HCT116 (cell line): ENCODE results near the gene RBM43. TPM values are rescaled to one million over a fixed set of nuclear protein-coding genes. Genes with fewer than 3 reads are reported as not detected.

Experiments
- ATAC-seq: fragments of 200-7000 bp; cut with Tn5 transposase; 2 replicates; pipeline ENCODE4 v1.9.1; 2020; ENCODE audit warnings: mild to moderate bottlenecking, moderate library complexity
- BruUV-seq: library from RNA; stranded (reverse); fragments of 400-500 nt; replicated peaks from 2 replicates; lab custom pipeline; 2021; lab: Mats Ljungman, UMichigan
- CTCF ChIA-PET: fragments of 300-600 bp; sonication (Branson Sonifier 250); formaldehyde crosslinking; loops from one replicate; lab custom pipeline; 2021; ENCODE audit warnings: antibody characterized with exemption; lab: Charles Lee
- POLR2A ChIA-PET: fragments of 300-600, 350-600 bp; sonication (Branson Sonifier 250); formaldehyde crosslinking; loops from one replicate; lab custom pipeline; 2021; ENCODE audit warnings: antibody characterized with exemption; lab: Charles Lee
- RAD21 ChIA-PET, 2 experiments: fragments of 300-600 bp; sonication (Branson Sonifier 250); formaldehyde crosslinking; loops; one replicate each; lab custom pipeline; 2023; ENCODE audit warnings: low total read pairs in 2 of 2; ENCODE audit not compliant: uncharacterized antibody in 2 of 2, unreplicated experiment in 2 of 2, low non-redundant PET in 1 of 2; lab: Charles Lee
- DNase-seq: peaks from one replicate; pipeline ENCODE4 v3.0.0-alpha.2; 2010; ENCODE audit warnings: low read depth, low spot score
- H2AFZ ChIP-seq: fragments of 200-600 bp; shearing (Covaris generic), sonication (generic); 2 replicates; pipeline ENCODE4 v1.6.1; 2017; ENCODE audit warnings: low read depth, mixed run types, mixed read lengths, antibody characterized with exemption, low read length; ENCODE audit not compliant: poor library complexity, severe bottlenecking
- H3K27ac ChIP-seq: 2 replicates; pipeline ENCODE4 v1.5.1; 2012; ENCODE audit warnings: low read depth, low read length
- H3K27me3 ChIP-seq: fragments of 200-600 bp; sonication (generic); 2 replicates; pipeline ENCODE4 v1.6.1; 2016; ENCODE audit warnings: mixed run types, low read length, mixed read lengths; ENCODE audit not compliant: insufficient read depth
- H3K36me3 ChIP-seq, 2 experiments: fragments of 200-500 bp in 1 of 2; fragments of 200-600 bp in 1 of 2; sonication (Bioruptor generic) in 1 of 2; sonication (generic) in 1 of 2; 2 replicates each; pipeline versions ENCODE4 v1.5.1 to v1.6.1; 2014 to 2016; ENCODE audit warnings: low read length in 2 of 2, inconsistent platforms in 1 of 2, mixed read lengths in 1 of 2, mixed run types in 1 of 2; ENCODE audit not compliant: insufficient read depth in 2 of 2, control insufficient read depth in 1 of 2
- H3K4me1 ChIP-seq, 2 experiments: fragments of 200-600 bp in 1 of 2; sonication (generic) in 1 of 2; 2 replicates each; pipeline versions ENCODE4 v1.5.1 to v1.6.1; 2012 to 2017; ENCODE audit warnings: low read length in 2 of 2, inconsistent platforms in 1 of 2, mild to moderate bottlenecking in 1 of 2, mixed read lengths in 1 of 2, mixed run types in 1 of 2, moderate library complexity in 1 of 2; ENCODE audit not compliant: insufficient read depth in 2 of 2, control insufficient read depth in 1 of 2
- H3K4me2 ChIP-seq: fragments of 200-600 bp; sonication (generic); 2 replicates; pipeline ENCODE4 v1.6.1; 2017; ENCODE audit warnings: mixed run types, low read length, mixed read lengths
- H3K4me3 ChIP-seq, 2 experiments: fragments of 200-600 bp in 1 of 2; sonication (generic) in 1 of 2; replicated peaks in 1 of 2; 2 replicates each; pipeline ENCODE4 v1.5.1; 2011 to 2016; ENCODE audit warnings: low read length in 2 of 2, control low read depth in 1 of 2, low read depth in 1 of 2, mild to moderate bottlenecking in 1 of 2, mixed read lengths in 1 of 2, mixed run types in 1 of 2
- H3K79me2 ChIP-seq: fragments of 200-600 bp; sonication (generic); 2 replicates; pipeline ENCODE4 v1.6.1; 2017; ENCODE audit warnings: mild to moderate bottlenecking, mixed run types, low read length, moderate library complexity, mixed read lengths; ENCODE audit not compliant: insufficient read depth
- H3K9ac ChIP-seq: fragments of 200-600 bp; sonication (generic); 2 replicates; pipeline ENCODE4 v1.6.1; 2016; ENCODE audit warnings: low read length, mixed read lengths
- H3K9me2 ChIP-seq: fragments of 200-600 bp; sonication (generic), shearing (Covaris generic); 2 replicates; pipeline ENCODE4 v1.6.1; 2017; ENCODE audit warnings: mixed run types, mild to moderate bottlenecking, moderate library complexity; ENCODE audit not compliant: insufficient read depth
- H3K9me3 ChIP-seq, 2 experiments: fragments of 200-500 bp in 1 of 2; fragments of 200-600 bp in 1 of 2; sonication (Bioruptor generic) in 1 of 2; sonication (generic) in 1 of 2; 2 replicates each; pipeline ENCODE4 v1.6.1; 2014 to 2017; ENCODE audit warnings: low read length in 2 of 2, mixed read lengths in 2 of 2, inconsistent platforms in 1 of 2, low read depth in 1 of 2, mild to moderate bottlenecking in 1 of 2, mixed run types in 1 of 2, moderate library complexity in 1 of 2; ENCODE audit not compliant: control insufficient read depth in 1 of 2, insufficient read depth in 1 of 2
- H4K20me1 ChIP-seq: fragments of 200-600 bp; sonication (generic), shearing (Covaris generic); 2 replicates; pipeline ENCODE4 v1.6.1; 2017; ENCODE audit warnings: mixed run types, mild to moderate bottlenecking, moderate library complexity; ENCODE audit not compliant: insufficient read depth
- ATF3 ChIP-seq: IDR thresholded peaks from 2 replicates; pipeline ENCODE4 v1.6.1; 2012
- CBX3 ChIP-seq: IDR thresholded peaks from 2 replicates; pipeline ENCODE4 v1.6.1; 2012; ENCODE audit warnings: low read depth
- CEBPB ChIP-seq: IDR thresholded peaks from 2 replicates; pipeline ENCODE4 v1.6.1; 2012; ENCODE audit warnings: low read depth
- EGR1 ChIP-seq: IDR thresholded peaks from 2 replicates; pipeline ENCODE4 v1.6.1; 2012; ENCODE audit warnings: low read depth
- EZH2 ChIP-seq: fragments of 200-600 bp; sonication (generic); IDR thresholded peaks from 2 replicates; pipeline ENCODE4 v1.6.1; 2017; ENCODE audit warnings: antibody characterized with exemption, mixed run types
- EZH2phosphoT487 ChIP-seq: fragments of 200-600 bp; IDR thresholded peaks from 2 replicates; pipeline ENCODE4 v1.6.1; 2018; ENCODE audit warnings: antibody characterized with exemption, borderline replicate concordance
- FOSL1 ChIP-seq: IDR thresholded peaks from 2 replicates; pipeline ENCODE4 v1.6.1; 2012; ENCODE audit warnings: low read depth
- POLR2A ChIP-seq: IDR thresholded peaks from 2 replicates; pipeline ENCODE4 v1.7.0; 2011; ENCODE audit warnings: borderline replicate concordance; ENCODE audit not compliant: insufficient read depth, insufficient read length; ENCODE audit errors: extremely low read depth
- POLR2AphosphoS5 ChIP-seq: IDR thresholded peaks from 2 replicates; pipeline ENCODE4 v1.6.1; 2011; ENCODE audit warnings: mild to moderate bottlenecking, low read depth, low read length, moderate library complexity
- RAD21 ChIP-seq: IDR thresholded peaks from 2 replicates; pipeline ENCODE4 v1.6.1; 2012; ENCODE audit warnings: low read depth, mild to moderate bottlenecking
- REST ChIP-seq: IDR thresholded peaks from 2 replicates; pipeline ENCODE4 v1.6.1; 2012; ENCODE audit warnings: low read depth
- SIN3A ChIP-seq: IDR thresholded peaks from 2 replicates; pipeline ENCODE4 v1.6.1; 2012; ENCODE audit warnings: low read depth
- SP1 ChIP-seq: IDR thresholded peaks from 2 replicates; pipeline ENCODE4 v1.6.1; 2012; ENCODE audit warnings: low read depth
- SRF ChIP-seq: IDR thresholded peaks from 2 replicates; pipeline ENCODE4 v1.6.1; 2012; ENCODE audit warnings: low read depth
- TCF7L2 ChIP-seq: IDR thresholded peaks from 2 replicates; pipeline ENCODE4 v1.7.0; 2011; ENCODE audit warnings: borderline replicate concordance, inconsistent platforms; ENCODE audit not compliant: insufficient read depth, insufficient read length; ENCODE audit errors: extremely low read depth
- ZFX ChIP-seq: fragments of 450-650 bp; IDR thresholded peaks from 2 replicates; pipeline ENCODE4 v1.6.1; 2017
- ZNF274 ChIP-seq: fragments of 200-500 bp; sonication (Bioruptor generic); IDR thresholded peaks from 2 replicates; pipeline ENCODE4 v1.6.1; 2014; ENCODE audit warnings: mild to moderate bottlenecking, low read depth, low read length, inconsistent platforms
- intact Hi-C: fragments of 100-400 bp; cut with micrococcal nuclease; formaldehyde crosslinking; loops from 2 replicates; pipeline ENCODE4 v1.10.0; 2022
- total RNA-seq: library from RNA; stranded (reverse); gene quantifications from one replicate; pipeline ENCODE4 v1.2.1, GENCODE V29; 2021; ENCODE audit not compliant: unreplicated experiment
- TF ChIP-seq, protein P1 (sequence below): IDR thresholded peaks from 2 replicates; pipeline ENCODE4 v1.6.1; 2011; ENCODE audit warnings: mild to moderate bottlenecking, low read length, moderate library complexity; ENCODE audit not compliant: insufficient replicate concordance; ENCODE audit errors: extremely low read depth

Gene RBM43
- total RNA-seq, 1 experiment from 2014 or later, result 3.3 TPM

DNA sequence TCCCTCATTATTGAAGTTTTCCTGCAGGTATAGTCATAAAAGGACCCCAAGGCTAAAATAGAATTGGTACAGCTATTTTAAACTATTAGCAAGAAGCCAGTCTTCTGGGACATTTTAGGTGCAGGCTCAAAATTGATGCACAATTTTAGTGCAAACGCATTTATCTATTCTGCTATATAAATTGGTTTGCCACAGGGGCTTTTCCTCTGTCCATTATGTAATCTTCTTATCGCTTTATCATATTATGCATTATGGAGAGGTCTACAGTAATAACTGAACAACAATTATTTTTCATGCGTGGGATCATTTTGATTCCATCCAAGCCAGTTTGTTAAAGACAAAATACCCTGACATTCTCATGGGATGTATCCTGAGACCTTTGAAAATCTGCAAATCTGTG, 54.6 kb downstream of the RBM43 start:
- Histone ChIP-seq H3K27ac (no peak overlapping the region), H2AFZ (no peak overlapping the region), H3K4me1 (no peaks in the 10 kb centered on the region), H3K9me3 (no peaks in the 10 kb centered on the region), H3K4me2 (no peak overlapping the region), H4K20me1 (no peaks in the 10 kb centered on the region), H3K27me3 (no peaks in the 10 kb centered on the region), H3K79me2 (no peaks in the 10 kb centered on the region), H3K36me3 (no peaks in the 10 kb centered on the region), H3K9me2 (no peaks in the 10 kb centered on the region), H3K9ac (no peak overlapping the region), H3K4me3 (no peak overlapping the region)
- intact Hi-C loops, result no loop called here
- RAD21 ChIA-PET, result no interaction called here
- no peak for DNase-seq
- no TSS peak for BruUV-seq
- ATAC-seq, result no peak
- CTCF ChIA-PET, result no interaction called here
- POLR2A ChIA-PET, result no interaction called here
- no peak for TF ChIP-seq POLR2AphosphoS5
- no peak for TF ChIP-seq ATF3
- no peak for TF ChIP-seq SRF
- no peak for TF ChIP-seq CBX3
- no peak for TF ChIP-seq EZH2
- no peak for TF ChIP-seq POLR2A
- TF ChIP-seq ZNF274, result no peak
- TF ChIP-seq CEBPB, result no peak
- no peak for TF ChIP-seq RAD21
- TF ChIP-seq ZFX, result no peak
- no peak for TF ChIP-seq SP1
- no peak for TF ChIP-seq REST
- no peak for TF ChIP-seq SIN3A
- TF ChIP-seq, protein P1, sequence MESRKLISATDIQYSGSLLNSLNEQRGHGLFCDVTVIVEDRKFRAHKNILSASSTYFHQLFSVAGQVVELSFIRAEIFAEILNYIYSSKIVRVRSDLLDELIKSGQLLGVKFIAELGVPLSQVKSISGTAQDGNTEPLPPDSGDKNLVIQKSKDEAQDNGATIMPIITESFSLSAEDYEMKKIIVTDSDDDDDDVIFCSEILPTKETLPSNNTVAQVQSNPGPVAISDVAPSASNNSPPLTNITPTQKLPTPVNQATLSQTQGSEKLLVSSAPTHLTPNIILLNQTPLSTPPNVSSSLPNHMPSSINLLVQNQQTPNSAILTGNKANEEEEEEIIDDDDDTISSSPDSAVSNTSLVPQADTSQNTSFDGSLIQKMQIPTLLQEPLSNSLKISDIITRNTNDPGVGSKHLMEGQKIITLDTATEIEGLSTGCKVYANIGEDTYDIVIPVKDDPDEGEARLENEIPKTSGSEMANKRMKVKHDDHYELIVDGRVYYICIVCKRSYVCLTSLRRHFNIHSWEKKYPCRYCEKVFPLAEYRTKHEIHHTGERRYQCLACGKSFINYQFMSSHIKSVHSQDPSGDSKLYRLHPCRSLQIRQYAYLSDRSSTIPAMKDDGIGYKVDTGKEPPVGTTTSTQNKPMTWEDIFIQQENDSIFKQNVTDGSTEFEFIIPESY, result no peak
- TF ChIP-seq TCF7L2, result no peak
- no peak for TF ChIP-seq EGR1
- TF ChIP-seq EZH2phosphoT487, result no peak
- TF ChIP-seq FOSL1, result no peak
